Mesenchymal stem cell (in vitro differentiated cells and primary cell): ENCODE data around the gene KCNK13. TPM values are rescaled to one million over a fixed set of nuclear protein-coding genes. Genes with fewer than 3 reads are reported as not detected.
A peak's percentile ranks its signal among the peaks of the same experiment; 100 is the strongest.

Source experiments
- DNase-seq: peaks from one replicate; pipeline ENCODE4 v3.0.0-alpha.2; 2013
- H2AFZ ChIP-seq: one replicate; pipeline ENCODE4 v1.6.1; 2013; ENCODE audit warnings: low read depth, mild to moderate bottlenecking, control low read depth, inconsistent platforms, low read length, moderate library complexity
- H2AK5ac ChIP-seq: 2 replicates; pipeline ENCODE4 v1.6.1; 2013; ENCODE audit warnings: low read length, moderate library complexity, mild to moderate bottlenecking, inconsistent platforms; ENCODE audit not compliant: severe bottlenecking
- H2BK120ac ChIP-seq: one replicate; pipeline ENCODE4 v1.6.1; 2013; ENCODE audit warnings: low read depth, mild to moderate bottlenecking, inconsistent platforms, low read length, moderate library complexity
- H2BK12ac ChIP-seq, 2 experiments: one replicate each; pipeline ENCODE4 v1.6.1; 2013; ENCODE audit warnings: inconsistent platforms in 2 of 2, low read length in 2 of 2, mild to moderate bottlenecking in 2 of 2, moderate library complexity in 2 of 2, control low read depth in 1 of 2
- H2BK15ac ChIP-seq: one replicate; pipeline ENCODE4 v1.6.1; 2013; ENCODE audit warnings: mild to moderate bottlenecking, low read depth, inconsistent platforms; ENCODE audit not compliant: poor library complexity, severe bottlenecking
- H2BK5ac ChIP-seq: 2 replicates; pipeline ENCODE4 v1.6.1; 2013; ENCODE audit warnings: low read depth, mild to moderate bottlenecking, low read length, control low read depth, inconsistent platforms; ENCODE audit not compliant: poor library complexity, severe bottlenecking
- H3K14ac ChIP-seq, 2 experiments: one replicate each; pipeline ENCODE4 v1.6.1; 2013; ENCODE audit warnings: inconsistent platforms in 2 of 2, low read length in 2 of 2, control low read depth in 1 of 2, mild to moderate bottlenecking in 1 of 2, moderate library complexity in 1 of 2
- H3K18ac ChIP-seq, 2 experiments: one replicate each; pipeline ENCODE4 v1.6.1; 2013; ENCODE audit warnings: inconsistent platforms in 2 of 2, low read length in 2 of 2, control low read depth in 1 of 2, low read depth in 1 of 2, mild to moderate bottlenecking in 1 of 2
- H3K23ac ChIP-seq, 2 experiments: one replicate each; pipeline ENCODE4 v1.6.1; 2013; ENCODE audit warnings: inconsistent platforms in 2 of 2, low read length in 2 of 2, mild to moderate bottlenecking in 2 of 2, moderate library complexity in 2 of 2, control low read depth in 1 of 2
- H3K27ac ChIP-seq: 2 replicates; pipeline ENCODE4 v1.5.1; 2013; ENCODE audit warnings: mild to moderate bottlenecking, moderate library complexity, low read length, control low read depth, inconsistent platforms; ENCODE audit not compliant: poor library complexity, severe bottlenecking
- H3K27me3 ChIP-seq, 2 experiments: 2 replicates each; pipeline versions ENCODE4 v1.6.1 to v1.7.0; 2013; ENCODE audit warnings: low read length in 2 of 2, mild to moderate bottlenecking in 2 of 2, moderate library complexity in 2 of 2, control low read depth in 1 of 2, inconsistent platforms in 1 of 2; ENCODE audit not compliant: control insufficient read depth in 1 of 2, insufficient read depth in 1 of 2
- H3K36me3 ChIP-seq, 2 experiments: 2 replicates each; pipeline versions ENCODE4 v1.6.1 to v1.7.0; 2013; ENCODE audit warnings: low read length in 2 of 2, control low read depth in 1 of 2, inconsistent platforms in 1 of 2, low read depth in 1 of 2, mild to moderate bottlenecking in 1 of 2; ENCODE audit not compliant: insufficient read depth in 2 of 2, control insufficient read depth in 1 of 2
- H3K4ac ChIP-seq, 2 experiments: one replicate each; pipeline ENCODE4 v1.6.1; 2013; ENCODE audit warnings: inconsistent platforms in 2 of 2, low read length in 2 of 2, mild to moderate bottlenecking in 2 of 2, moderate library complexity in 2 of 2, control low read depth in 1 of 2, low read depth in 1 of 2
- H3K4me1 ChIP-seq: 2 replicates; pipeline ENCODE4 v1.6.1; 2013; ENCODE audit warnings: low read depth, low read length, control low read depth; ENCODE audit not compliant: control insufficient read depth, insufficient read depth
- H3K4me2 ChIP-seq: 2 replicates; pipeline ENCODE4 v1.6.1; 2013; ENCODE audit warnings: low read length, mild to moderate bottlenecking, inconsistent platforms; ENCODE audit not compliant: poor library complexity, severe bottlenecking
- H3K4me3 ChIP-seq, 2 experiments: 2 replicates each; pipeline versions ENCODE4 v1.5.1 to v1.7.0; 2013; ENCODE audit warnings: low read length in 2 of 2, mild to moderate bottlenecking in 2 of 2, control low read depth in 1 of 2, low read depth in 1 of 2; ENCODE audit not compliant: insufficient read depth in 1 of 2
- H3K79me1 ChIP-seq: replicated peaks from 2 replicates; pipeline ENCODE4 v1.6.1; 2013; ENCODE audit warnings: mild to moderate bottlenecking, control low read depth, low read length, inconsistent platforms; ENCODE audit not compliant: poor library complexity, severe bottlenecking
- H3K9ac ChIP-seq: 2 replicates; pipeline ENCODE4 v1.7.0; 2013; ENCODE audit warnings: mild to moderate bottlenecking, low read length, moderate library complexity
- H3K9me3 ChIP-seq: 2 replicates; pipeline ENCODE4 v1.7.0; 2013; ENCODE audit warnings: mild to moderate bottlenecking, low read length; ENCODE audit not compliant: control insufficient read depth
- H4K8ac ChIP-seq: one replicate; pipeline ENCODE4 v1.6.1; 2013; ENCODE audit warnings: inconsistent platforms, mild to moderate bottlenecking, low read length, moderate library complexity
- H4K91ac ChIP-seq: one replicate; pipeline ENCODE4 v1.6.1; 2013; ENCODE audit warnings: mild to moderate bottlenecking, low read length, inconsistent platforms
- WGBS: methylation state at CpG from one replicate; pipeline ENCODE4 v1.1.7; 2013; ENCODE audit warnings: mixed read lengths; 5-methylcytosine and 5-hydroxymethylcytosine counted together
- polyA plus RNA-seq, 2 experiments: library from polyadenylated mRNA; stranded (reverse); fragments of 200-250 nt; gene quantifications; one replicate each; pipeline ENCODE4 v1.2.3, GENCODE V29; 2013

The KCNK13 gene
- polyA plus RNA-seq (2013, experiment 1 of 2) = 0.01 TPM
- polyA plus RNA-seq (2013, experiment 2 of 2) = not detected

DNA sequence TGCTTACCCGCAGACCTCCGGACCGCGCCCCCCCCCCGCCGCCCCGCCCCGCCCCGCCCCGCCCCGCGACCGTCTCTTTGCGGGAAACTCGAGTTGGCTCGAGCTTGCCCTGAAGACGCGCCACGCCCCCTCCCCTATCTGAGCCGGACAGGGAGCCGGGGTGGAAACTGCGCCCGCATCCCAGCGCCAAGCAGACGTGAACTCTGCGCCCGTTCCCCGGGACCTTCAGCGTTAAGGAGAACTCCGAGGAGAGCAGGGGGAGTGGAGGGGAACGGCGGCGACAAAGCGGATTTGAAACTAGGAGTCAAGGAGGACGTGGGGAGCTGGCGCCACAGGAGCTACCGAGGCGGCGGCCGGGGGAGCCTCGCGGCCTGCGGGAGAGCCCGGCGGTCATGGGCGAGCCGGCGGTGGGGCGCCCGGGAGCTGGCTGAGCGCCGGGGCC lies at the start of gene KCNK13:
Gene KCNK13 (plus strand): TSS at position 310 of the 442 bp plus-strand sequence. CDS start 212 bp downstream, outside the sequence.
- H3K36me3 ChIP-seq = no peaks in the 10 kb centered on the region
- peaks cover 67 to 85% of the 10 kb centered on the region in 2 experiments for H3K27me3 ChIP-seq
- no peak within 1 kb of the TSS for H4K8ac ChIP-seq
- H4K91ac ChIP-seq = peak within 1 kb of the TSS; percentile 15
- H3K27ac ChIP-seq = no peak within 1 kb of the TSS
- H3K79me1 ChIP-seq = no peaks in the 10 kb centered on the region
- H2BK120ac ChIP-seq = peak within 1 kb of the TSS; percentile 44
- H3K4me3 ChIP-seq = peak within 1 kb of the TSS; percentile 57 to 77
- no peak within 1 kb of the TSS for H2AK5ac ChIP-seq
- peak within 1 kb of the TSS; percentile 100 for H3K4me2 ChIP-seq
- H3K4ac ChIP-seq = no peak within 1 kb of the TSS
- no peak within 1 kb of the TSS for H2BK12ac ChIP-seq
- H2BK15ac ChIP-seq = no peak within 1 kb of the TSS
- H3K4me1 ChIP-seq = peaks cover 23% of the 10 kb centered on the region
- no peak within 1 kb of the TSS for H2BK5ac ChIP-seq
- H3K9me3 ChIP-seq = peaks cover 3% of the 10 kb centered on the region
- no peak within 1 kb of the TSS for H2AFZ ChIP-seq
- WGBS = under 1% methylated on average over 29 of the region's 52 CpGs
- H3K18ac ChIP-seq = peak within 1 kb of the TSS in 1 of 2 experiments; percentile 19
- peak within 1 kb of the TSS in 1 of 2 experiments; percentile 37 for H3K14ac ChIP-seq
- DNase-seq = peak; percentile 4
- no peak within 1 kb of the TSS for H3K9ac ChIP-seq
- H3K23ac ChIP-seq = peak within 1 kb of the TSS in 1 of 2 experiments; percentile 96

- no peak overlapping the region for H2BK120ac ChIP-seq
- no peaks in the 10 kb centered on the region for H3K27me3 ChIP-seq
- no peak overlapping the region for H2AK5ac ChIP-seq
- H4K8ac ChIP-seq = no peak overlapping the region
- no peak overlapping the region for H3K4ac ChIP-seq
- H3K18ac ChIP-seq = no peak overlapping the region
- no peak overlapping the region for H3K4me2 ChIP-seq
- WGBS = 94% methylated on average over 4 of the region's 4 CpGs
- H3K4me3 ChIP-seq = no peak overlapping the region
- no peak overlapping the region for H2BK12ac ChIP-seq
- H2BK5ac ChIP-seq = no peak overlapping the region
- H3K27ac ChIP-seq = no peak overlapping the region
- no peak overlapping the region for H4K91ac ChIP-seq
- H3K9ac ChIP-seq = no peak overlapping the region
- no peaks in the 10 kb centered on the region for H3K9me3 ChIP-seq
- DNase-seq = no peak
- peaks cover 8% of the 10 kb centered on the region for H3K79me1 ChIP-seq
- peaks cover 41 to 57% of the 10 kb centered on the region in 2 experiments for H3K36me3 ChIP-seq
- H3K4me1 ChIP-seq = no peaks in the 10 kb centered on the region
- H3K14ac ChIP-seq = no peak overlapping the region
- H2BK15ac ChIP-seq = no peak overlapping the region
- no peak overlapping the region for H3K23ac ChIP-seq
- no peak overlapping the region for H2AFZ ChIP-seq
Measured at GRCh38 chr14:90017371-90017770, 44.4 kb upstream of the KCNK13 start.

GRCh38 chr14:90019824-90020523 lies 41.8 kb upstream of the KCNK13 start:
- no peak overlapping the region for H3K23ac ChIP-seq
- H3K9me3 ChIP-seq = no peaks in the 10 kb centered on the region
- no peak overlapping the region for H2BK120ac ChIP-seq
- H2BK15ac ChIP-seq = no peak overlapping the region
- H4K8ac ChIP-seq = no peak overlapping the region
- H2BK12ac ChIP-seq = no peak overlapping the region
- H3K79me1 ChIP-seq = peaks cover 11% of the 10 kb centered on the region
- WGBS = 94% methylated on average over 10 of the region's 11 CpGs
- no peak for DNase-seq
- H3K9ac ChIP-seq = no peak overlapping the region
- no peak overlapping the region for H3K4me3 ChIP-seq
- H3K18ac ChIP-seq = no peak overlapping the region
- no peak overlapping the region for H2AK5ac ChIP-seq
- H4K91ac ChIP-seq = no peak overlapping the region
- H3K14ac ChIP-seq = no peak overlapping the region
- H3K4ac ChIP-seq = no peak overlapping the region
- H3K27ac ChIP-seq = no peak overlapping the region
- no peak overlapping the region for H2BK5ac ChIP-seq
- H3K4me2 ChIP-seq = no peak overlapping the region
- no peaks in the 10 kb centered on the region for H3K27me3 ChIP-seq
- no peaks in the 10 kb centered on the region for H3K4me1 ChIP-seq
- H3K36me3 ChIP-seq = peaks cover 47 to 67% of the 10 kb centered on the region in 2 experiments
- no peak overlapping the region for H2AFZ ChIP-seq

GRCh38 chr14:90023176-90023896 lies 38.5 kb upstream of the KCNK13 start:
- Histone ChIP-seq H4K8ac (no peak overlapping the region), H2BK12ac (no peak overlapping the region), H3K18ac (no peak overlapping the region), H3K14ac (no peak overlapping the region), H3K9ac (no peak overlapping the region), H3K36me3 (peaks cover 42 to 67% of the 10 kb centered on the region in 2 experiments), H3K79me1 (peaks cover 11% of the 10 kb centered on the region), H3K9me3 (no peaks in the 10 kb centered on the region), H3K23ac (no peak overlapping the region), H4K91ac (no peak overlapping the region), H2BK15ac (no peak overlapping the region), H2AK5ac (no peak overlapping the region), H3K4me2 (no peak overlapping the region), H2BK120ac (no peak overlapping the region), H3K4me3 (no peak overlapping the region), H3K27ac (no peak overlapping the region), H3K4ac (no peak overlapping the region), H3K4me1 (no peaks in the 10 kb centered on the region), H3K27me3 (no peaks in the 10 kb centered on the region), H2BK5ac (no peak overlapping the region), H2AFZ (no peak overlapping the region)
- peak; percentile 46 for DNase-seq
- 74% methylated on average over 6 of the region's 7 CpGs for WGBS
